H1 (cell line): ENCODE measurements around the gene SF3A2. TPM values are rescaled to one million over a fixed set of nuclear protein-coding genes. Genes with fewer than 3 reads are reported as not detected.

Experiments used
- BACH1 ChIP-seq: IDR thresholded peaks from 2 replicates; pipeline ENCODE4 v1.6.1; 2012; ENCODE audit warnings: low read length, improper control_type of control experiment
- CBX5 ChIP-seq: fragments of 300-800, 300-1000 bp; sonication (generic); IDR thresholded peaks from 2 replicates; pipeline ENCODE4 v1.7.1; 2016; ENCODE audit warnings: antibody characterized with exemption, low read length, low read depth
- EZH2 ChIP-seq: fragments of 200-600 bp; sonication (generic); IDR thresholded peaks from 2 replicates; pipeline ENCODE4 v1.7.1; 2012; ENCODE audit warnings: low read depth, mild to moderate bottlenecking, moderate library complexity, low read length, inconsistent platforms; ENCODE audit not compliant: severe bottlenecking
- RNF2 ChIP-seq: fragments of 200-900, 300-1000 bp; sonication (generic); IDR thresholded peaks from 2 replicates; pipeline ENCODE4 v1.7.1; 2016; ENCODE audit warnings: borderline replicate concordance, low read depth, mild to moderate bottlenecking, antibody characterized with exemption, low read length; ENCODE audit not compliant: poor library complexity, severe bottlenecking; ENCODE audit errors: missing control alignments
- SP4 ChIP-seq: IDR thresholded peaks from 2 replicates; pipeline ENCODE4 v1.6.1; 2012; ENCODE audit warnings: low read length, inconsistent platforms
- TBP ChIP-seq: IDR thresholded peaks from 2 replicates; pipeline ENCODE4 v1.6.1; 2011; ENCODE audit warnings: low read depth, low read length, improper control_type of control experiment
- TCF12 ChIP-seq: IDR thresholded peaks from 2 replicates; pipeline ENCODE4 v1.6.1; 2011; ENCODE audit warnings: low read depth, mild to moderate bottlenecking, low read length
- polyA plus RNA-seq, 7 experiments: library from polyadenylated mRNA; depleted of rRNA in 3 of 7; stranded (reverse) in 5 of 7; unstranded in 2 of 7; fragments of >200 nt in 5 of 7; fragments of 200-250 nt in 2 of 7; gene quantifications; 1 replicate in 5 of 7; 2 replicates in 1 of 7; 4 replicates in 1 of 7; pipeline versions ENCODE4 v1.2.1 to v1.2.3, GENCODE V29; 2011 to 2013; ENCODE audit warnings: missing spikeins in 2 of 7, mixed read lengths in 2 of 7
- total RNA-seq: library from RNA; stranded (reverse); fragmentation: NEBNext Ultra II Directional; extraction: Animal tissue kit (Norgen Biotek cat#: 25700); gene quantifications from 2 replicates; pipeline ENCODE4 v1.2.1, GENCODE V29; 2021
- TF ChIP-seq, protein P1 (sequence below): fragments of 300-600 bp; sonication (generic); IDR thresholded peaks from 2 replicates; pipeline ENCODE4 v1.7.1; 2012; ENCODE audit warnings: low read length, moderate library complexity, mild to moderate bottlenecking, inconsistent platforms; ENCODE audit not compliant: insufficient replicate concordance
- TF ChIP-seq, protein P2 (sequence below): IDR thresholded peaks from 2 replicates; pipeline ENCODE4 v1.6.1; 2011; ENCODE audit warnings: low read length, improper control_type of control experiment

Gene SF3A2
- total and polyA plus RNA-seq, 2 of the 8 experiments (the other 6 are each of a cell fraction or from before 2014, with no cell fraction given): 15.3 to 146 TPM

DNA sequence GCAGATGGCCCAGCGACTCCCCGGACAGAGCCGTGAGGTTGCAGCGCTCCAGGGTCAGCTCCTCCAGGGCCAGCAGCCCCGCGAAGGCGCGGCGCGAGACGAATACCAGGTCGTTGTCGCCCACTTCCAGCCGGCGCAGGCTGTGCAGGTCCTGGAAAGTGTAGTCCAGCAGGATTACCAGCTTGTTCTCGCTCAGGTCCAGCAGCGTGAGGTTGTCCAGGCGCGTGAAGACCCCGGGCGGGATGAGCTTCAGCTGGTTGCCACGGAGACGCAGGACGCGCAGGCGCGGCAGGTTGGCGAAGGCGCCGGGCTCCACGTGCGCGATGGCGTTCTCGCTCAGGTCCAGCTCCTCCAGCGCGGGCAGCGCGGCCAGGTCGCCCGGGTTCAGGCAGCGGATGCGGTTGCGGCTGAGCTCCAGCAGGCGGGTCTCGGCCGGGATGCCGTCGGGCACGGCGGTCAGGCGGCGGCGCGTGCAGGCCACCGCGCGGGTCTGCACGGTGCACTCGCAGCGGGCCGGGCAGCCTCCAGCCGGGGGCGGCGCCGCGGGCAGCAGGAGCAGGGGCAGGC is 54.6 kb downstream of the SF3A2 start (continued):
- TF ChIP-seq, protein P1, sequence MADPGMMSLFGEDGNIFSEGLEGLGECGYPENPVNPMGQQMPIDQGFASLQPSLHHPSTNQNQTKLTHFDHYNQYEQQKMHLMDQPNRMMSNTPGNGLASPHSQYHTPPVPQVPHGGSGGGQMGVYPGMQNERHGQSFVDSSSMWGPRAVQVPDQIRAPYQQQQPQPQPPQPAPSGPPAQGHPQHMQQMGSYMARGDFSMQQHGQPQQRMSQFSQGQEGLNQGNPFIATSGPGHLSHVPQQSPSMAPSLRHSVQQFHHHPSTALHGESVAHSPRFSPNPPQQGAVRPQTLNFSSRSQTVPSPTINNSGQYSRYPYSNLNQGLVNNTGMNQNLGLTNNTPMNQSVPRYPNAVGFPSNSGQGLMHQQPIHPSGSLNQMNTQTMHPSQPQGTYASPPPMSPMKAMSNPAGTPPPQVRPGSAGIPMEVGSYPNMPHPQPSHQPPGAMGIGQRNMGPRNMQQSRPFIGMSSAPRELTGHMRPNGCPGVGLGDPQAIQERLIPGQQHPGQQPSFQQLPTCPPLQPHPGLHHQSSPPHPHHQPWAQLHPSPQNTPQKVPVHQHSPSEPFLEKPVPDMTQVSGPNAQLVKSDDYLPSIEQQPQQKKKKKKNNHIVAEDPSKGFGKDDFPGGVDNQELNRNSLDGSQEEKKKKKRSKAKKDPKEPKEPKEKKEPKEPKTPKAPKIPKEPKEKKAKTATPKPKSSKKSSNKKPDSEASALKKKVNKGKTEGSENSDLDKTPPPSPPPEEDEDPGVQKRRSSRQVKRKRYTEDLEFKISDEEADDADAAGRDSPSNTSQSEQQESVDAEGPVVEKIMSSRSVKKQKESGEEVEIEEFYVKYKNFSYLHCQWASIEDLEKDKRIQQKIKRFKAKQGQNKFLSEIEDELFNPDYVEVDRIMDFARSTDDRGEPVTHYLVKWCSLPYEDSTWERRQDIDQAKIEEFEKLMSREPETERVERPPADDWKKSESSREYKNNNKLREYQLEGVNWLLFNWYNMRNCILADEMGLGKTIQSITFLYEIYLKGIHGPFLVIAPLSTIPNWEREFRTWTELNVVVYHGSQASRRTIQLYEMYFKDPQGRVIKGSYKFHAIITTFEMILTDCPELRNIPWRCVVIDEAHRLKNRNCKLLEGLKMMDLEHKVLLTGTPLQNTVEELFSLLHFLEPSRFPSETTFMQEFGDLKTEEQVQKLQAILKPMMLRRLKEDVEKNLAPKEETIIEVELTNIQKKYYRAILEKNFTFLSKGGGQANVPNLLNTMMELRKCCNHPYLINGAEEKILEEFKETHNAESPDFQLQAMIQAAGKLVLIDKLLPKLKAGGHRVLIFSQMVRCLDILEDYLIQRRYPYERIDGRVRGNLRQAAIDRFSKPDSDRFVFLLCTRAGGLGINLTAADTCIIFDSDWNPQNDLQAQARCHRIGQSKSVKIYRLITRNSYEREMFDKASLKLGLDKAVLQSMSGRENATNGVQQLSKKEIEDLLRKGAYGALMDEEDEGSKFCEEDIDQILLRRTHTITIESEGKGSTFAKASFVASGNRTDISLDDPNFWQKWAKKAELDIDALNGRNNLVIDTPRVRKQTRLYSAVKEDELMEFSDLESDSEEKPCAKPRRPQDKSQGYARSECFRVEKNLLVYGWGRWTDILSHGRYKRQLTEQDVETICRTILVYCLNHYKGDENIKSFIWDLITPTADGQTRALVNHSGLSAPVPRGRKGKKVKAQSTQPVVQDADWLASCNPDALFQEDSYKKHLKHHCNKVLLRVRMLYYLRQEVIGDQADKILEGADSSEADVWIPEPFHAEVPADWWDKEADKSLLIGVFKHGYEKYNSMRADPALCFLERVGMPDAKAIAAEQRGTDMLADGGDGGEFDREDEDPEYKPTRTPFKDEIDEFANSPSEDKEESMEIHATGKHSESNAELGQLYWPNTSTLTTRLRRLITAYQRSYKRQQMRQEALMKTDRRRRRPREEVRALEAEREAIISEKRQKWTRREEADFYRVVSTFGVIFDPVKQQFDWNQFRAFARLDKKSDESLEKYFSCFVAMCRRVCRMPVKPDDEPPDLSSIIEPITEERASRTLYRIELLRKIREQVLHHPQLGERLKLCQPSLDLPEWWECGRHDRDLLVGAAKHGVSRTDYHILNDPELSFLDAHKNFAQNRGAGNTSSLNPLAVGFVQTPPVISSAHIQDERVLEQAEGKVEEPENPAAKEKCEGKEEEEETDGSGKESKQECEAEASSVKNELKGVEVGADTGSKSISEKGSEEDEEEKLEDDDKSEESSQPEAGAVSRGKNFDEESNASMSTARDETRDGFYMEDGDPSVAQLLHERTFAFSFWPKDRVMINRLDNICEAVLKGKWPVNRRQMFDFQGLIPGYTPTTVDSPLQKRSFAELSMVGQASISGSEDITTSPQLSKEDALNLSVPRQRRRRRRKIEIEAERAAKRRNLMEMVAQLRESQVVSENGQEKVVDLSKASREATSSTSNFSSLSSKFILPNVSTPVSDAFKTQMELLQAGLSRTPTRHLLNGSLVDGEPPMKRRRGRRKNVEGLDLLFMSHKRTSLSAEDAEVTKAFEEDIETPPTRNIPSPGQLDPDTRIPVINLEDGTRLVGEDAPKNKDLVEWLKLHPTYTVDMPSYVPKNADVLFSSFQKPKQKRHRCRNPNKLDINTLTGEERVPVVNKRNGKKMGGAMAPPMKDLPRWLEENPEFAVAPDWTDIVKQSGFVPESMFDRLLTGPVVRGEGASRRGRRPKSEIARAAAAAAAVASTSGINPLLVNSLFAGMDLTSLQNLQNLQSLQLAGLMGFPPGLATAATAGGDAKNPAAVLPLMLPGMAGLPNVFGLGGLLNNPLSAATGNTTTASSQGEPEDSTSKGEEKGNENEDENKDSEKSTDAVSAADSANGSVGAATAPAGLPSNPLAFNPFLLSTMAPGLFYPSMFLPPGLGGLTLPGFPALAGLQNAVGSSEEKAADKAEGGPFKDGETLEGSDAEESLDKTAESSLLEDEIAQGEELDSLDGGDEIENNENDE: no peak
- TF ChIP-seq TCF12 (no peak), BACH1 (no peak), RNF2 (peak; percentile 2), CBX5 (no peak), TBP (peak; percentile 15; the same call in 1 of the 2 replicates), EZH2 (peak; percentile 49), SP4 (no peak; the same call in 1 of the 2 replicates)
- TF ChIP-seq, protein P2, sequence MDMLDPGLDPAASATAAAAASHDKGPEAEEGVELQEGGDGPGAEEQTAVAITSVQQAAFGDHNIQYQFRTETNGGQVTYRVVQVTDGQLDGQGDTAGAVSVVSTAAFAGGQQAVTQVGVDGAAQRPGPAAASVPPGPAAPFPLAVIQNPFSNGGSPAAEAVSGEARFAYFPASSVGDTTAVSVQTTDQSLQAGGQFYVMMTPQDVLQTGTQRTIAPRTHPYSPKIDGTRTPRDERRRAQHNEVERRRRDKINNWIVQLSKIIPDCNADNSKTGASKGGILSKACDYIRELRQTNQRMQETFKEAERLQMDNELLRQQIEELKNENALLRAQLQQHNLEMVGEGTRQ: no peak
